ENCODE measurements around the gene TSHR. TPM values are rescaled to one million over a fixed set of nuclear protein-coding genes. Genes with fewer than 3 reads are reported as not detected.

The TSHR gene
- total and polyA plus RNA-seq, 2 experiments from 2014 or later, result 0.59 to 0.78 TPM

DNA sequence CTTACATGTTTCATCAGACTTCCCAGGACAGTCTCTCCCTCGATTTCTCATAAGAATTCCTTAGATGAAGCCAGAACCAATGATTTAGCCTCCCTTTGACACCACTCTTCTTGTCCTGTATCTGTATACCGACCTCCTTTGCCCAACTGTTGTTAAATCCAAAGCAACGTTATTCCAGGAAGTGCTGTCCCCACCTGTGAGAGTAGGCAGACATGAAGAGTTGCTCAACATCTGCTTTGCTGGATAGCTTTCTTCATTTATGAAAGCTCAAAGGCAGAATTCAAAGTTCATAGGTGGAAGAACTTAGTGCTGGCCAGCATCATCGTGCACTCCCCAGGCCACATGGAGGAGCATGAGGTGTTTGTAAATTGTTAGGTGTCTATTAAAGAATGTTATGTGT lies 209.8 kb downstream of the TSHR start:
- no peaks in the 10 kb centered on the region for H4K20me1 ChIP-seq (replicated peaks; ENCODE audit: insufficient read depth)
- H3K4me3 ChIP-seq, result no peak overlapping the region
- TF ChIP-seq ZNF331 (CRISPR knock-in tag; IDR thresholded peaks at IDR 0.05; ENCODE audit: low read depth) (no peak), STAT1 (IDR thresholded peaks at IDR 0.05; ENCODE audit: unreplicated experiment) (no peak), NANOG (IDR thresholded peaks at IDR 0.05; ENCODE audit: borderline replicate concordance) (no peak)
- ATAC-seq (no peak), DNase-seq (ENCODE audit: low spot score) (no peak)
- H3K36me3 Mint-ChIP-seq (ENCODE audit: low read depth), result no peaks in the 10 kb centered on the region; the same call in 2 of the 3 replicates
- H3K9me3 Mint-ChIP-seq, result no peaks in the 10 kb centered on the region
- H3K4me1 ChIP-seq (ENCODE audit: insufficient read depth), result no peaks in the 10 kb centered on the region
- H3K27ac Mint-ChIP-seq, result no peak overlapping the region
- H3K36me3 ChIP-seq (ENCODE audit: insufficient read depth), result no peaks in the 10 kb centered on the region
- no peak overlapping the region for H3K4me2 ChIP-seq
- no peaks in the 10 kb centered on the region for H3K27me3 Mint-ChIP-seq (ENCODE audit: insufficient read depth, low read depth, poor library complexity)
- H3K79me2 ChIP-seq (replicated peaks; ENCODE audit: insufficient read depth), result no peaks in the 10 kb centered on the region
- H2AFZ ChIP-seq, result no peak overlapping the region
- no peaks in the 10 kb centered on the region for H3K27me3 ChIP-seq (ENCODE audit: insufficient read depth)
- peaks cover 6% of the 10 kb centered on the region for H3K4me1 Mint-ChIP-seq
- H3K4me3 Mint-ChIP-seq, result no peak overlapping the region
- H3F3A ChIP-seq (replicated peaks; ENCODE audit: low read depth), result no peaks in the 10 kb centered on the region
- no peak overlapping the region for H3K27ac ChIP-seq (ENCODE audit: low read depth)
- H3K9me2 ChIP-seq (ENCODE audit: insufficient read depth), result no peaks in the 10 kb centered on the region

DNA sequence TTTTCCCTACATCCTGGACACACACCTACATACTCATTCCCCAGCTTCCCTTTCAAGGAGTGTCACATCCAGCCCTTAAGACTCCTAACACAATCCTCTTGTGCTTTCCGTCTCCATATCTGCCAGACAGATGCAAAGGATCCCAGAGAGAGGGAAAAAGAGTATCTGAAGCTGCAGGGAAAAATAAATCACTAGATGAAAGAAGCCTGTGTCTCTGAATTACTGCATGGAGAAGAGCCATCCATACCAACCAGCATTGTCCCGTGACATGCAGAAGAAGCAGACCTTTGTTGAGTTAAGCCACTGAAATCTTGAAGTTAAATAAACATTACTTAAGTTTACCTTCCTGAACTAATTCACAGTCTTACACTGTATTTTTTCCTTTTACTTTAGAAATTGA lies 210.7 kb downstream of the TSHR start:
- H3K4me2 ChIP-seq, result no peak overlapping the region
- Mint-ChIP-seq H3K36me3 (ENCODE audit: low read depth) (no peaks in the 10 kb centered on the region; the same call in 2 of the 3 replicates), H3K27me3 (ENCODE audit: insufficient read depth, low read depth, poor library complexity) (no peaks in the 10 kb centered on the region), H3K9me3 (no peaks in the 10 kb centered on the region), H3K27ac (no peak overlapping the region), H3K4me1 (peaks cover 10% of the 10 kb centered on the region), H3K4me3 (no peak overlapping the region)
- ATAC-seq (no peak), DNase-seq (ENCODE audit: low spot score) (no peak)
- H3K4me1 ChIP-seq (ENCODE audit: insufficient read depth), result no peaks in the 10 kb centered on the region
- TF ChIP-seq ZNF331 (CRISPR knock-in tag; IDR thresholded peaks at IDR 0.05; ENCODE audit: low read depth), result no peak
- TF ChIP-seq EZH2phosphoT487 (IDR thresholded peaks at IDR 0.05; ENCODE audit: unreplicated experiment), result no peak
- no peak for TF ChIP-seq CREB1 (CRISPR knock-in tag; IDR thresholded peaks at IDR 0.05; ENCODE audit: low read depth)
- TF ChIP-seq, protein P1, sequence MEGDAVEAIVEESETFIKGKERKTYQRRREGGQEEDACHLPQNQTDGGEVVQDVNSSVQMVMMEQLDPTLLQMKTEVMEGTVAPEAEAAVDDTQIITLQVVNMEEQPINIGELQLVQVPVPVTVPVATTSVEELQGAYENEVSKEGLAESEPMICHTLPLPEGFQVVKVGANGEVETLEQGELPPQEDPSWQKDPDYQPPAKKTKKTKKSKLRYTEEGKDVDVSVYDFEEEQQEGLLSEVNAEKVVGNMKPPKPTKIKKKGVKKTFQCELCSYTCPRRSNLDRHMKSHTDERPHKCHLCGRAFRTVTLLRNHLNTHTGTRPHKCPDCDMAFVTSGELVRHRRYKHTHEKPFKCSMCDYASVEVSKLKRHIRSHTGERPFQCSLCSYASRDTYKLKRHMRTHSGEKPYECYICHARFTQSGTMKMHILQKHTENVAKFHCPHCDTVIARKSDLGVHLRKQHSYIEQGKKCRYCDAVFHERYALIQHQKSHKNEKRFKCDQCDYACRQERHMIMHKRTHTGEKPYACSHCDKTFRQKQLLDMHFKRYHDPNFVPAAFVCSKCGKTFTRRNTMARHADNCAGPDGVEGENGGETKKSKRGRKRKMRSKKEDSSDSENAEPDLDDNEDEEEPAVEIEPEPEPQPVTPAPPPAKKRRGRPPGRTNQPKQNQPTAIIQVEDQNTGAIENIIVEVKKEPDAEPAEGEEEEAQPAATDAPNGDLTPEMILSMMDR (conservative IDR thresholded peaks at IDR 0.05; ENCODE audit: low read depth in 2 of 2), result no peak
- TF ChIP-seq STAT1 (IDR thresholded peaks at IDR 0.05; ENCODE audit: unreplicated experiment), result no peak
- TF ChIP-seq NANOG (IDR thresholded peaks at IDR 0.05; ENCODE audit: borderline replicate concordance), result no peak
- TF ChIP-seq, protein P2, sequence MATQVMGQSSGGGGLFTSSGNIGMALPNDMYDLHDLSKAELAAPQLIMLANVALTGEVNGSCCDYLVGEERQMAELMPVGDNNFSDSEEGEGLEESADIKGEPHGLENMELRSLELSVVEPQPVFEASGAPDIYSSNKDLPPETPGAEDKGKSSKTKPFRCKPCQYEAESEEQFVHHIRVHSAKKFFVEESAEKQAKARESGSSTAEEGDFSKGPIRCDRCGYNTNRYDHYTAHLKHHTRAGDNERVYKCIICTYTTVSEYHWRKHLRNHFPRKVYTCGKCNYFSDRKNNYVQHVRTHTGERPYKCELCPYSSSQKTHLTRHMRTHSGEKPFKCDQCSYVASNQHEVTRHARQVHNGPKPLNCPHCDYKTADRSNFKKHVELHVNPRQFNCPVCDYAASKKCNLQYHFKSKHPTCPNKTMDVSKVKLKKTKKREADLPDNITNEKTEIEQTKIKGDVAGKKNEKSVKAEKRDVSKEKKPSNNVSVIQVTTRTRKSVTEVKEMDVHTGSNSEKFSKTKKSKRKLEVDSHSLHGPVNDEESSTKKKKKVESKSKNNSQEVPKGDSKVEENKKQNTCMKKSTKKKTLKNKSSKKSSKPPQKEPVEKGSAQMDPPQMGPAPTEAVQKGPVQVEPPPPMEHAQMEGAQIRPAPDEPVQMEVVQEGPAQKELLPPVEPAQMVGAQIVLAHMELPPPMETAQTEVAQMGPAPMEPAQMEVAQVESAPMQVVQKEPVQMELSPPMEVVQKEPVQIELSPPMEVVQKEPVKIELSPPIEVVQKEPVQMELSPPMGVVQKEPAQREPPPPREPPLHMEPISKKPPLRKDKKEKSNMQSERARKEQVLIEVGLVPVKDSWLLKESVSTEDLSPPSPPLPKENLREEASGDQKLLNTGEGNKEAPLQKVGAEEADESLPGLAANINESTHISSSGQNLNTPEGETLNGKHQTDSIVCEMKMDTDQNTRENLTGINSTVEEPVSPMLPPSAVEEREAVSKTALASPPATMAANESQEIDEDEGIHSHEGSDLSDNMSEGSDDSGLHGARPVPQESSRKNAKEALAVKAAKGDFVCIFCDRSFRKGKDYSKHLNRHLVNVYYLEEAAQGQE (IDR thresholded peaks at IDR 0.05; ENCODE audit: unreplicated experiment), result no peak
- H3K79me2 ChIP-seq (replicated peaks; ENCODE audit: insufficient read depth), result no peaks in the 10 kb centered on the region
- H3K27me3 ChIP-seq (ENCODE audit: insufficient read depth), result no peaks in the 10 kb centered on the region
- H4K20me1 ChIP-seq (replicated peaks; ENCODE audit: insufficient read depth), result no peaks in the 10 kb centered on the region
- no peak overlapping the region for H3K4me3 ChIP-seq
- no peaks in the 10 kb centered on the region for H3K9me2 ChIP-seq (ENCODE audit: insufficient read depth)
- H3K36me3 ChIP-seq (ENCODE audit: insufficient read depth), result no peaks in the 10 kb centered on the region
- H2AFZ ChIP-seq, result no peak overlapping the region
- no peaks in the 10 kb centered on the region for H3F3A ChIP-seq (replicated peaks; ENCODE audit: low read depth)
- H3K27ac ChIP-seq (ENCODE audit: low read depth), result no peak overlapping the region
